Bronchial epithelial cell (primary cell): ENCODE measurements around the gene GNL3L. TPM values are rescaled to one million over a fixed set of nuclear protein-coding genes. Genes with fewer than 3 reads are reported as not detected.
"Not testable (repeated sequence)": the region's sequence is repeated elsewhere in the genome, so short reads cannot be mapped to it uniquely, and the experiment has no call there.

Experiments
- DNase-seq: peaks from one replicate; pipeline ENCODE4 v3.0.0-alpha.2; 2010; ENCODE audit warnings: low read depth
- FAIRE-seq: peaks from 2 replicates; lab custom pipeline; 2011; peaks lifted over from hg19 to GRCh38; lab: Jason Lieb, UNC
- H3K27me3 ChIP-seq: 2 replicates; pipeline ENCODE4 v1.5.1; 2011; ENCODE audit warnings: low read length; ENCODE audit not compliant: control insufficient read depth, insufficient read depth
- H3K36me3 ChIP-seq: 2 replicates; pipeline ENCODE4 v1.5.1; 2011; ENCODE audit warnings: low read length; ENCODE audit not compliant: control insufficient read depth, insufficient read depth
- H3K4me3 ChIP-seq: 2 replicates; pipeline ENCODE4 v1.5.1; 2011; ENCODE audit warnings: mild to moderate bottlenecking, low read depth, low read length, control low read depth
- CTCF ChIP-seq: IDR thresholded peaks from 2 replicates; pipeline ENCODE4 v1.5.1; 2011; ENCODE audit warnings: mild to moderate bottlenecking, moderate library complexity, low read length, control low read depth, inconsistent platforms; ENCODE audit not compliant: insufficient read depth, severe bottlenecking
- total RNA-seq: library from RNA; depleted of rRNA; stranded (reverse); fragments of >200 nt; gene quantifications from 2 replicates; pipeline ENCODE4 v1.2.1, GENCODE V29; 2014

GNL3L gene
- total RNA-seq, 1 donor from 2014 or later = 26.9 TPM

DNA sequence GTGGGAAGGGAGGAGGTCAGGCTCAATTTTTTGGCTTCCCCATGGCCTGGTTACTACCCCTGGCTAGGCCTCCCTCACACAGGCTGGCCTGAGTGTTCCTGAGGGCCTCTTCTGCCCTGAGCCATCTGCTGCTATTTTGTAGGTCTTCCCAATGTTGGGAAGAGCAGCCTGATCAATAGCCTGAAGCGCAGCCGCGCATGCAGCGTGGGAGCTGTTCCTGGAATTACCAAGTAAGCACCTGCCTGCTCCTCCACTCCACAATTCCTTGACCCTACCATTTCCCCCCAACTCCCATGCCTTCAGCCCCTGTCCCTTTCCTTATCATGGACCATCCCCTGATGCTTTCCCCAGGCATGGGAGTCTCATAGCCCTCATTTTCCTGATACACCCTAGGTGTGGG, 20.8 kb downstream of the GNL3L start:
- FAIRE-seq (no peak), DNase-seq (no peak)
- TF ChIP-seq CTCF = no peak
- Histone ChIP-seq H3K4me3 (no peak overlapping the region), H3K36me3 (peaks cover 17% of the 10 kb centered on the region), H3K27me3 (no peaks in the 10 kb centered on the region)

DNA sequence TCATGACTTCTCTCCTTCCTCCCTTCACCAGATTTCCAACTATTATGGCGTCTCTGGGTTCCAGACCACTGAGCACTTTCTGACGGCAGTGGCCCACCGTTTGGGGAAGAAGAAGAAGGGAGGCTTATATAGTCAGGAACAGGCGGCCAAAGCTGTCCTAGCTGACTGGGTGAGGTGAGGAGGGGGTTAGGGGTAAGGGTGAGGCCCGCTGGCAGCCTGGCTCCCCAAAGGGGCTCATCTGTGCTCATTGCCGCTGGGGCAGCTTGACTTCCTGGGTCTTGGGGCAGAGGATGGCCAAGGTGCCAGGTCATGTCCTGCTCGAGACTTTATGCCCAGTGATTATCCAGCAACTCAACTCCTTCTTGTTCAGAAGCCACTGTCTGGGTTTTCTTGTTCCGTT, 21.8 kb downstream of the GNL3L start:
- Histone ChIP-seq H3K4me3 (no peak overlapping the region), H3K27me3 (no peaks in the 10 kb centered on the region), H3K36me3 (peaks cover 17% of the 10 kb centered on the region)
- DNase-seq = no peak
- no peak for TF ChIP-seq CTCF
- FAIRE-seq = no peak

DNA sequence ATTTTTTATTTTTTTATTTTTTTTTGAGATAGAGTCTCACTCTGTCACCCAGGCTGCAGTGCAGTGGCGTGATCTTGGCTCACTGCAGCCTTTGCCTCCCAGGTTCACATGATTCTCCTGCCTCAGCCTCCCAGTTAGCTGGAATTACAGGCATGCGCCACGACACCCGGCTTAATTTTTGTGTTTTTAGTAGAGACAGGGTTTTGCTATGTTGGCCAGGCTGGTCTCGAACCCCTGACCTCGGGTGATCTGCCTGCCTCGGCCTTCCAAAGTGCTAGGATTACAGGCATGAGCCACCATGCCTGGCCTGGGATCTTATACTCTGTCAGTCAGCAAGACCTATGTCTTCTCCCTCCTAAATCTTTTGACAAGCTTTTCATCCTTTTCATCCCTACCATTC, 25.0 kb downstream of the GNL3L start:
- FAIRE-seq, DNase-seq, H3K36me3 ChIP-seq, H3K27me3 ChIP-seq, H3K4me3 ChIP-seq: not testable (repeated sequence)

DNA sequence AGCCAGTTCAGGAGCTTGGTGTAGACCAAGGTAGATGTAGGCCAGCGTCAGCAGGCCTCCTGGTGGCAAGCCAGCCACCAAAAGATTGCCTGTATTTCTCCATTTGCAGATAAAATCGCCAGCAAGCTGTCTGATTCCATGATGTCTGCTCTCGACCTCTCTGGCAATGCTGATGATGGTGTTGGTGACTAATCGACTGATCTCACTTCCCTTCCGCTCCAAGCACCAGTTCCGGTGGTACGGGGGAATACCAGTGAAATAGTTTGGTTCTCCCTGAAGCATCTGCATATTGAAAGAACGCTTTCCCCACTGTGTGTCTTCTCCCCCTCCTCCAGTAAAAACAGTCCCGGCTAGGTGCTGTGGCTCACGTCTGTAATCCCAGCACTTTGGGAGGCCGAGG, 30.4 kb downstream of the GNL3L start:
- Histone ChIP-seq H3K36me3 (peaks cover 2% of the 10 kb centered on the region), H3K27me3 (no peaks in the 10 kb centered on the region), H3K4me3 (no peak overlapping the region)
- no peak for DNase-seq
- FAIRE-seq = no peak
- TF ChIP-seq CTCF = no peak

GRCh38 chrX:54561622-54562021, 31.6 kb downstream of the GNL3L start:
- FAIRE-seq = no peak
- no peak for DNase-seq
- TF ChIP-seq CTCF = no peak
- H3K36me3 ChIP-seq = peaks cover 2% of the 10 kb centered on the region
- no peak overlapping the region for H3K4me3 ChIP-seq
- H3K27me3 ChIP-seq = no peaks in the 10 kb centered on the region

- no peaks in the 10 kb centered on the region for H3K27me3 ChIP-seq
- no peak for TF ChIP-seq CTCF
- peaks cover 1% of the 10 kb centered on the region for H3K36me3 ChIP-seq
- FAIRE-seq (no peak), DNase-seq (peak; percentile 6)
- no peak overlapping the region for H3K4me3 ChIP-seq
These were observed 34.9 kb downstream of the GNL3L start for GRCh38 chrX:54564936-54565335.
